ENCODE measurements around the gene APOBEC3B. TPM values are rescaled to one million over a fixed set of nuclear protein-coding genes. Genes with fewer than 3 reads are reported as not detected.

APOBEC3B gene
- total and polyA plus RNA-seq, 2 donors (not counting 1 experiment from before 2014, with no cell fraction given) = 2.4 to 7.9 TPM

DNA sequence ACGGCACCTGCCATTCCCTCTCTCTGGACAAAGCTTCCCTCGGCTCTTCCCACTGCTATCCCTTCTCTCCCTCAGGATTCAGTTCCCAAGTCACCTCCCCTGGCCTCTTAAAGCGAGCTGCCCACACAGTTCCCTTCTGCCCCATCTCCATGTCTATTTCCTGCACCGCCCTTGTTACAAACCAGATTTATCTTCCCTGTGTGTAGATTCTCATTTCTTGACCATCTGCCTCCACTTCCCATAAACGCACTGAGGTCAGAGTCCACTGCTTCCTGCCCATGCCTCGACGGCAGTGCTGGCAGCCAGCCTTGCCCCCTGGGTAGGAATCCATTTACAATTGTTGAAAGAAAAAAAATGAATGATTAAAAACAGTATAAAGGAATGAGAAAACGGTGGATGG is 11.6 kb upstream of the APOBEC3B start:
- Mint-ChIP-seq H3K4me1 (peaks cover 21% of the 10 kb centered on the region), H3K27me3 (peaks cover 21% of the 10 kb centered on the region), H3K4me3 (no peak overlapping the region), H3K27ac (peak overlapping the region; percentile 37), H3K9me3 (ENCODE audit: insufficient read depth) (no peaks in the 10 kb centered on the region)
- H3K79me2 ChIP-seq (ENCODE audit: control insufficient read depth, insufficient read depth, low read length) = no peaks in the 10 kb centered on the region
- no peak overlapping the region for H3K27ac ChIP-seq (ENCODE audit: low read length in 2 of 2)
- POLR2A ChIA-PET = interaction anchor here (0.7 kb wide), 1 partner anchor 143 kb away, joined by 10 read pairs; no protein-coding TSS in a partner anchor
- peaks cover 10 to 27% of the 10 kb centered on the region in 2 donors for H3K4me1 ChIP-seq (ENCODE audit: control insufficient read depth in 2 of 2, insufficient read depth in 2 of 2, low read length in 2 of 2)
- TF ChIP-seq, protein P1, sequence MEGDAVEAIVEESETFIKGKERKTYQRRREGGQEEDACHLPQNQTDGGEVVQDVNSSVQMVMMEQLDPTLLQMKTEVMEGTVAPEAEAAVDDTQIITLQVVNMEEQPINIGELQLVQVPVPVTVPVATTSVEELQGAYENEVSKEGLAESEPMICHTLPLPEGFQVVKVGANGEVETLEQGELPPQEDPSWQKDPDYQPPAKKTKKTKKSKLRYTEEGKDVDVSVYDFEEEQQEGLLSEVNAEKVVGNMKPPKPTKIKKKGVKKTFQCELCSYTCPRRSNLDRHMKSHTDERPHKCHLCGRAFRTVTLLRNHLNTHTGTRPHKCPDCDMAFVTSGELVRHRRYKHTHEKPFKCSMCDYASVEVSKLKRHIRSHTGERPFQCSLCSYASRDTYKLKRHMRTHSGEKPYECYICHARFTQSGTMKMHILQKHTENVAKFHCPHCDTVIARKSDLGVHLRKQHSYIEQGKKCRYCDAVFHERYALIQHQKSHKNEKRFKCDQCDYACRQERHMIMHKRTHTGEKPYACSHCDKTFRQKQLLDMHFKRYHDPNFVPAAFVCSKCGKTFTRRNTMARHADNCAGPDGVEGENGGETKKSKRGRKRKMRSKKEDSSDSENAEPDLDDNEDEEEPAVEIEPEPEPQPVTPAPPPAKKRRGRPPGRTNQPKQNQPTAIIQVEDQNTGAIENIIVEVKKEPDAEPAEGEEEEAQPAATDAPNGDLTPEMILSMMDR (IDR thresholded peaks at IDR 0.05) = no peak
- no peak for TF ChIP-seq EZH2 (IDR thresholded peaks at IDR 0.05; ENCODE audit: borderline replicate concordance, insufficient read depth, low read depth, low read length, poor library complexity, severe bottlenecking)
- no peak overlapping the region for H2AFZ ChIP-seq (ENCODE audit: insufficient read depth, low read depth, low read length, poor library complexity, severe bottlenecking)
- H3K4me3 ChIP-seq (ENCODE audit: control extremely low read depth in 1 of 5, extremely low read depth in 1 of 5, insufficient read depth in 1 of 5, low read depth in 2 of 5, low read length in 4 of 5) = no peak overlapping the region
- no peak overlapping the region for H3K9ac ChIP-seq (ENCODE audit: low read length)
- no peaks in the 10 kb centered on the region for H3K9me3 ChIP-seq (ENCODE audit: control extremely low read depth in 1 of 3, control insufficient read depth in 2 of 3, insufficient read depth in 1 of 3, low read length in 2 of 3)
- 74% methylated on average over 5 of the region's 8 CpGs for whole genome bisulfite sequencing (ENCODE audit: insufficient coverage)
- CTCF ChIA-PET = interaction anchor here (1.4 to 11.1 kb wide), 2 partner anchors 12 to 35 kb away, joined by 4 to 133 read pairs; partner anchors contain the start of gene APOBEC3B
- H3K36me3 ChIP-seq (replicated peaks in 1 of 2; ENCODE audit: control extremely low read depth in 1 of 2, control insufficient read depth in 1 of 2, extremely low read depth in 1 of 2, insufficient read depth in 2 of 2, low read length in 1 of 2) = no peaks in the 10 kb centered on the region
- no peak overlapping the region for H3K4me2 ChIP-seq (replicated peaks; ENCODE audit: low read depth, low read length, poor library complexity, severe bottlenecking)
- intact Hi-C loops (cut with micrococcal nuclease) = no loop called here
- H4K20me1 ChIP-seq (ENCODE audit: control insufficient read depth, insufficient read depth, low read length, poor library complexity, severe bottlenecking) = no peaks in the 10 kb centered on the region
- ATAC-seq (ENCODE audit: low read depth) (no peak), DNase-seq (no peak)
- peaks cover 0 to 18% (median 0%) of the 10 kb centered on the region in 4 experiments for H3K27me3 ChIP-seq (replicated peaks in 1 of 4; ENCODE audit: control extremely low read depth in 1 of 4, control insufficient read depth in 3 of 4, insufficient read depth in 4 of 4, low read length in 3 of 4)

- no peak overlapping the region for H3K4me3 Mint-ChIP-seq
- H3K27me3 Mint-ChIP-seq = peaks cover 21% of the 10 kb centered on the region
- no peak overlapping the region for H3K27ac ChIP-seq (ENCODE audit: low read length in 2 of 2)
- peaks cover 21% of the 10 kb centered on the region for H3K4me1 Mint-ChIP-seq
- no peaks in the 10 kb centered on the region for H3K79me2 ChIP-seq (ENCODE audit: control insufficient read depth, insufficient read depth, low read length)
- ATAC-seq (ENCODE audit: low read depth) = no peak
- no peak overlapping the region for H3K9ac ChIP-seq (ENCODE audit: low read length)
- H3K9me3 ChIP-seq (ENCODE audit: control extremely low read depth in 1 of 3, control insufficient read depth in 2 of 3, insufficient read depth in 1 of 3, low read length in 2 of 3) = no peaks in the 10 kb centered on the region
- intact Hi-C loops (cut with micrococcal nuclease) = no loop called here
- H3K4me2 ChIP-seq (replicated peaks; ENCODE audit: low read depth, low read length, poor library complexity, severe bottlenecking) = no peak overlapping the region
- CTCF ChIA-PET = interaction anchor here (1.4 to 11.1 kb wide), 2 partner anchors 11 to 34 kb away, joined by 4 to 133 read pairs; partner anchors contain the start of gene APOBEC3B
- H4K20me1 ChIP-seq (ENCODE audit: control insufficient read depth, insufficient read depth, low read length, poor library complexity, severe bottlenecking) = no peaks in the 10 kb centered on the region
- peaks cover 10 to 27% of the 10 kb centered on the region in 2 donors for H3K4me1 ChIP-seq (ENCODE audit: control insufficient read depth in 2 of 2, insufficient read depth in 2 of 2, low read length in 2 of 2)
- 95% methylated on average over 5 of the region's 5 CpGs for WGBS (ENCODE audit: insufficient coverage)
- no peak overlapping the region for H3K27ac Mint-ChIP-seq
- no peaks in the 10 kb centered on the region for H3K36me3 ChIP-seq (replicated peaks in 1 of 2; ENCODE audit: control extremely low read depth in 1 of 2, control insufficient read depth in 1 of 2, extremely low read depth in 1 of 2, insufficient read depth in 2 of 2, low read length in 1 of 2)
- POLR2A ChIA-PET = no interaction called here
- H2AFZ ChIP-seq (ENCODE audit: insufficient read depth, low read depth, low read length, poor library complexity, severe bottlenecking) = no peak overlapping the region
- no peak overlapping the region for H3K4me3 ChIP-seq (ENCODE audit: control extremely low read depth in 1 of 5, extremely low read depth in 1 of 5, insufficient read depth in 1 of 5, low read depth in 2 of 5, low read length in 4 of 5)
- no peak for TF ChIP-seq EZH2 (IDR thresholded peaks at IDR 0.05; ENCODE audit: borderline replicate concordance, insufficient read depth, low read depth, low read length, poor library complexity, severe bottlenecking)
- TF ChIP-seq, protein P1 (IDR thresholded peaks at IDR 0.05) = no peak
- no peaks in the 10 kb centered on the region for H3K9me3 Mint-ChIP-seq (ENCODE audit: insufficient read depth)
- peaks cover 0 to 23% (median 0%) of the 10 kb centered on the region in 4 experiments for H3K27me3 ChIP-seq (replicated peaks in 1 of 4; ENCODE audit: control extremely low read depth in 1 of 4, control insufficient read depth in 3 of 4, insufficient read depth in 4 of 4, low read length in 3 of 4)
- DNase-seq = no peak
Measured at GRCh38 chr22:38971202-38971601, 10.9 kb upstream of the APOBEC3B start.
